Neutrophil (primary cell): Measurements from ENCODE around the gene PSMA5.
A peak's percentile ranks its signal among the peaks of the same experiment; 100 is the strongest.

Source experiments
- H3K27ac ChIP-seq: fragments of 200-600 bp; sonication (generic); 2 replicates; pipeline ENCODE4 v1.5.1; 2016; ENCODE audit warnings: mild to moderate bottlenecking, moderate library complexity
- H3K27me3 ChIP-seq: fragments of 200-600 bp; sonication (generic); 2 replicates; pipeline ENCODE4 v1.6.0; 2016; ENCODE audit warnings: mild to moderate bottlenecking
- H3K36me3 ChIP-seq: fragments of 200-600 bp; sonication (generic); 2 replicates; pipeline ENCODE4 v1.5.1; 2017
- H3K4me1 ChIP-seq, 2 experiments: fragments of 200-600 bp in 1 of 2; sonication (generic) in 1 of 2; 1 replicate in 1 of 2; 2 replicates in 1 of 2; pipeline versions ENCODE4 v1.5.1 to v1.6.1; 2013 to 2016; ENCODE audit warnings: low read depth in 1 of 2, low read length in 1 of 2, mild to moderate bottlenecking in 1 of 2, moderate library complexity in 1 of 2; ENCODE audit not compliant: control insufficient read depth in 1 of 2, insufficient read depth in 1 of 2
- H3K4me3 ChIP-seq, 2 experiments: fragments of 200-600 bp in 1 of 2; sonication (generic) in 1 of 2; 1 replicate in 1 of 2; 2 replicates in 1 of 2; pipeline ENCODE4 v1.5.1; 2013 to 2016; ENCODE audit warnings: low read depth in 1 of 2, low read length in 1 of 2, mild to moderate bottlenecking in 1 of 2, moderate library complexity in 1 of 2
- H3K9me3 ChIP-seq: fragments of 200-600 bp; sonication (generic); 2 replicates; pipeline ENCODE4 v1.5.1; 2016
- CTCF ChIP-seq: fragments of 200-600 bp; sonication (generic); IDR thresholded peaks from 2 replicates; pipeline ENCODE4 v1.5.1; 2016; ENCODE audit warnings: antibody characterized with exemption

PSMA5 gene

GRCh38 chr1:109470245-109470644 lies 44.0 kb upstream of the PSMA5 start:
- no peak overlapping the region for H3K4me3 ChIP-seq
- H3K27ac ChIP-seq = no peak overlapping the region
- no peaks in the 10 kb centered on the region for H3K9me3 ChIP-seq
- peaks cover 98% of the 10 kb centered on the region for H3K27me3 ChIP-seq
- no peaks in the 10 kb centered on the region for H3K36me3 ChIP-seq
- no peak for TF ChIP-seq CTCF
- H3K4me1 ChIP-seq = peaks cover 5 to 11% of the 10 kb centered on the region in 2 experiments

- no peak overlapping the region for H3K27ac ChIP-seq
- H3K27me3 ChIP-seq = peaks cover 100% of the 10 kb centered on the region
- no peak overlapping the region for H3K4me3 ChIP-seq
- no peaks in the 10 kb centered on the region for H3K9me3 ChIP-seq
- no peak for TF ChIP-seq CTCF
- H3K4me1 ChIP-seq = peaks cover 5 to 11% of the 10 kb centered on the region in 2 experiments
- H3K36me3 ChIP-seq = no peaks in the 10 kb centered on the region
Measured at GRCh38 chr1:109468903-109469302, 42.7 kb upstream of the PSMA5 start.

GRCh38 chr1:109468061-109468460 lies 41.8 kb upstream of the PSMA5 start:
- no peaks in the 10 kb centered on the region for H3K36me3 ChIP-seq
- H3K27me3 ChIP-seq = peaks cover 100% of the 10 kb centered on the region
- peaks cover 5 to 11% of the 10 kb centered on the region in 2 experiments for H3K4me1 ChIP-seq
- H3K27ac ChIP-seq = no peak overlapping the region
- H3K4me3 ChIP-seq = no peak overlapping the region
- H3K9me3 ChIP-seq = no peaks in the 10 kb centered on the region
- TF ChIP-seq CTCF = no peak

GRCh38 chr1:109467301-109467777 lies 41.1 kb upstream of the PSMA5 start:
- Histone ChIP-seq H3K4me3 (no peak overlapping the region), H3K27me3 (peaks cover 100% of the 10 kb centered on the region), H3K27ac (no peak overlapping the region), H3K4me1 (peaks cover 5 to 11% of the 10 kb centered on the region in 2 experiments), H3K36me3 (no peaks in the 10 kb centered on the region), H3K9me3 (no peaks in the 10 kb centered on the region)
- TF ChIP-seq CTCF = no peak

GRCh38 chr1:109466452-109467300 lies 40.4 kb upstream of the PSMA5 start, which contains the start of gene SYPL2:
SYPL2 (plus strand) TSS chr1:109466546; CDS start chr1:109466844, 298 bp downstream.
- H3K27ac ChIP-seq = no peak within 1 kb of the TSS
- TF ChIP-seq CTCF = no peak
- H3K4me1 ChIP-seq = peaks cover 5 to 11% of the 10 kb centered on the region in 2 experiments
- H3K4me3 ChIP-seq = peak within 1 kb of the TSS in 1 of 2 experiments; percentile 38
- H3K9me3 ChIP-seq = no peaks in the 10 kb centered on the region
- no peaks in the 10 kb centered on the region for H3K36me3 ChIP-seq
- H3K27me3 ChIP-seq = peaks cover 100% of the 10 kb centered on the region
